Heart right ventricle (tissue), 16 donors: ENCODE results near the gene FBXO34. TPM values are rescaled to one million over a fixed set of nuclear protein-coding genes. Genes with fewer than 3 reads are reported as not detected.

ENCODE experiments used
- ATAC-seq, 8 donors: fragments of 200-7000 bp; cut with Tn5 transposase; one replicate each; pipeline ENCODE4 v1.9.1; 2020; ENCODE audit warnings: mild to moderate bottlenecking in 8 of 8, moderate library complexity in 8 of 8, moderate number of reproducible peaks in 1 of 8
- DNase-seq, 2 donors: peaks; one replicate each; pipeline ENCODE4 v3.0.0-alpha.2; 2020
- H3K27ac ChIP-seq, 10 donors: fragments of 200-600 bp; sonication (generic) in 2 of 10; one replicate each; pipeline versions ENCODE4 v1.5.0 to v1.8.0; 2020 to 2022; ENCODE audit warnings: mild to moderate bottlenecking in 3 of 10
- H3K27me3 ChIP-seq, 7 donors: fragments of 200-600 bp; one replicate each; pipeline ENCODE4 v1.8.0; 2021 to 2022; ENCODE audit warnings: mild to moderate bottlenecking in 2 of 7
- H3K36me3 ChIP-seq, 9 donors: fragments of 200-600 bp; sonication (generic) in 1 of 9; one replicate each; pipeline versions ENCODE4 v1.5.0 to v1.8.0; 2020 to 2022; ENCODE audit warnings: mild to moderate bottlenecking in 2 of 9
- H3K4me1 ChIP-seq, 9 donors: fragments of 200-600 bp; sonication (generic) in 1 of 9; one replicate each; pipeline versions ENCODE4 v1.5.0 to v1.8.0; 2020 to 2022; ENCODE audit warnings: mild to moderate bottlenecking in 4 of 9
- H3K4me3 ChIP-seq, 10 donors: fragments of 200-600 bp; sonication (generic) in 2 of 10; one replicate each; pipeline versions ENCODE4 v1.5.0 to v1.8.0; 2020 to 2022; ENCODE audit warnings: mild to moderate bottlenecking in 7 of 10, moderate library complexity in 2 of 10
- H3K9me3 ChIP-seq, 11 donors: fragments of 200-600 bp in 10 of 11; sonication (generic) in 2 of 11; one replicate each; pipeline versions ENCODE4 v1.5.0 to v1.8.0; 2013 to 2022; ENCODE audit warnings: mild to moderate bottlenecking in 2 of 11, control low read depth in 1 of 11, moderate library complexity in 1 of 11
- CTCF ChIP-seq, 9 donors: fragments of 200-600 bp; sonication (generic) in 2 of 9; IDR thresholded peaks; one replicate each; pipeline versions ENCODE4 v1.5.0 to v1.8.0; 2021 to 2022; ENCODE audit warnings: antibody characterized with exemption in 9 of 9, mild to moderate bottlenecking in 5 of 9, moderate library complexity in 1 of 9
- WGBS, 2 donors: extraction: QIAGEN DNeasy Blood & Tissue Kit; methylation state at CpG; one replicate each; pipeline ENCODE4 v1.1.7; 2013; ENCODE audit warnings: inconsistent platforms in 1 of 2; 5-methylcytosine and 5-hydroxymethylcytosine counted together
- intact Hi-C, 10 donors: fragments of 100-400 bp; cut with DNase I; formaldehyde crosslinking; loops; one replicate each; pipeline versions ENCODE4 v1.11.1 to v1.14.2; 2022
- polyA plus RNA-seq, 2 donors: library from polyadenylated mRNA; stranded (reverse); fragments of 200-250 nt; gene quantifications; one replicate each; pipeline ENCODE4 v1.2.3, GENCODE V29; 2013
- total RNA-seq, 10 donors: library from RNA; stranded (reverse); fragmentation: NEBNext Ultra II Directional in 3 of 10; extraction: Animal tissue kit (Norgen Biotek cat#: 25700) in 3 of 10; gene quantifications; one replicate each; pipeline versions ENCODE4 v1.2.1 to v1.2.4, GENCODE V29; 2021 to 2023
- donor health status: Arrhythmogenic right ventricular cardiomyopathy.
- donor health status: ischemic (EF 13 %, LVEDD 7.1; RV severe dilation, severe dysfunction).
- donor health status: healthy with polysubstance abuse.
- donor health status: DM: no; HTN: yes; CAD: no.
- donor health status: DM: no; HTN: no; CAD: no.
- donor health status: ischemic (EF 25% LVEDD 6.9; RV normal size, moderate dysfunction).
- donor health status: ischemic (EF 25% LVEDD 5.7; RV mildly dilated, moderate dysfunction).
- donor health status: healthy.
- donor health status: DM: yes; HTN: yes; CAD: no.
- donor health status: Ischemic cardiomyopathy.
- donor health status: ischemic (EF 35%, LVEDD 5.7; RV mildly dilated, moderate dysfunction).
- donor health status: nonischemic (EF 11% LVEDD 7.7; RV severe dilation, severe dysfunction).
- donor health status: DM: yes; HTN: yes; CAD: no.
- donor health status: PGD.
- donor health status: ischemic (EF 29% LVEDD 5.4; RV normal size, mild dysfunction).
- donor health status: nonischemic (EF 23%, LVEDD 6.1; RV moderate dilation, normal function).

Gene FBXO34
- total and polyA plus RNA-seq, 12 donors = 8.9 to 26.2 (median 20.8) TPM

GRCh38 chr14:55318694-55319093 lies 47.5 kb downstream of the FBXO34 start:
- Histone ChIP-seq H3K4me3 (no peak overlapping the region), H3K36me3 (peaks cover 0 to 43% (median 0%) of the 10 kb centered on the region in 9 donors), H3K27me3 (no peaks in the 10 kb centered on the region), H3K4me1 (peaks cover 0 to 23% (median 0%) of the 10 kb centered on the region in 9 donors), H3K27ac (no peak overlapping the region), H3K9me3 (peaks cover 0 to 7% (median 0%) of the 10 kb centered on the region in 11 donors)
- DNase-seq (no peak), ATAC-seq (no peak)
- intact Hi-C loops = no loop called here
- WGBS, 2 donors = 94 to 96% methylated on average over 1 of the region's 1 CpG
- TF ChIP-seq CTCF (IDR thresholded peaks at IDR 0.05) = no peak

- no peak for DNase-seq
- no peak overlapping the region for H3K27ac ChIP-seq
- H3K36me3 ChIP-seq = peaks cover 0 to 12% (median 0%) of the 10 kb centered on the region in 9 donors
- intact Hi-C loops = no loop called here
- peaks cover 0 to 33% (median 5%) of the 10 kb centered on the region in 9 donors for H3K4me1 ChIP-seq
- no peaks in the 10 kb centered on the region for H3K27me3 ChIP-seq
- no peak for TF ChIP-seq CTCF (IDR thresholded peaks at IDR 0.05)
- H3K4me3 ChIP-seq = no peak overlapping the region
- H3K9me3 ChIP-seq = peaks cover 0 to 3% (median 0%) of the 10 kb centered on the region in 11 donors
- no peak for ATAC-seq
These were observed 52.7 kb downstream of the FBXO34 start for GRCh38 chr14:55323910-55324309.

- 96% methylated on average over 2 of the region's 2 CpGs for WGBS, 2 donors
These were observed 53.6 kb downstream of the FBXO34 start for GRCh38 chr14:55324812-55325211.

GRCh38 chr14:55327179-55327578 lies 56.0 kb downstream of the FBXO34 start:
- intact Hi-C loops = loop anchor here in 1 of 10 donors (2.0 kb wide), 1 partner anchor 18 kb away; no protein-coding TSS in a partner anchor
- peaks cover 5 to 50% (median 20%) of the 10 kb centered on the region in 9 donors for H3K4me1 ChIP-seq
- WGBS, 2 donors = 79 to 83% methylated on average over 1 of the region's 1 CpG

More at GRCh38 chr14:55324812-55325211, 53.6 kb downstream of the FBXO34 start:
- Histone ChIP-seq H3K9me3 (peaks cover 0 to 3% (median 0%) of the 10 kb centered on the region in 11 donors), H3K4me1 (peaks cover 3 to 40% (median 9%) of the 10 kb centered on the region in 9 donors), H3K4me3 (no peak overlapping the region), H3K36me3 (peaks cover 0 to 4% (median 0%) of the 10 kb centered on the region in 9 donors), H3K27ac (no peak overlapping the region), H3K27me3 (no peaks in the 10 kb centered on the region)
- ATAC-seq (no peak), DNase-seq (no peak)
- no peak for TF ChIP-seq CTCF (IDR thresholded peaks at IDR 0.05)
- intact Hi-C loops = no loop called here

More at GRCh38 chr14:55327179-55327578, 56.0 kb downstream of the FBXO34 start:
- Histone ChIP-seq H3K27ac (no peak overlapping the region), H3K27me3 (no peaks in the 10 kb centered on the region), H3K36me3 (no peaks in the 10 kb centered on the region), H3K9me3 (peaks cover 0 to 3% (median 0%) of the 10 kb centered on the region in 11 donors), H3K4me3 (no peak overlapping the region)
- DNase-seq (no peak), ATAC-seq (no peak)
- TF ChIP-seq CTCF (IDR thresholded peaks at IDR 0.05) = no peak
